ENCODE results near the gene BEND3.
"Not testable (repeated sequence)": the region's sequence is repeated elsewhere in the genome, so short reads cannot be mapped to it uniquely, and the experiment has no call there.

The BEND3 gene

DNA sequence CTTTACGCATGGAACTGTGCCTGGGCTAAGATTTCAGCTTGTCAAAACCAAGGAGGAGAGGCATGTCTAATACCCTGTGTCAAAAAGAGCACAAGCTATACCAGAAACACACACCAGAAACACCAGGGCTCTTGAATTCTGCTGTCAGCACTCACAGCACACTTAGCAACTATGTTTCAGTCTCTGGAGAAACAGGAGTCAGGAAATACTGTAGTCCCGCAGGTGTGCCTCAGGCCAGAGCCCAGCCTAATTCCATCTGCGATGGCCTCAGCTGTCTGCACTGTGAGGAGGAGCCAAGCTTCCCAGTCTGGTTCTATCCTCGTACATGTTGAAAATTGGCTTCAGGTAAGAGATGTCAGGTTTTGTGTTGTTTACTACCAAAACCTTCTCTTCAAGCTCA, 55.7 kb downstream of the BEND3 start:
- H3K4me3 ChIP-seq (ENCODE audit: low read depth, low read length): no peak overlapping the region

DNA sequence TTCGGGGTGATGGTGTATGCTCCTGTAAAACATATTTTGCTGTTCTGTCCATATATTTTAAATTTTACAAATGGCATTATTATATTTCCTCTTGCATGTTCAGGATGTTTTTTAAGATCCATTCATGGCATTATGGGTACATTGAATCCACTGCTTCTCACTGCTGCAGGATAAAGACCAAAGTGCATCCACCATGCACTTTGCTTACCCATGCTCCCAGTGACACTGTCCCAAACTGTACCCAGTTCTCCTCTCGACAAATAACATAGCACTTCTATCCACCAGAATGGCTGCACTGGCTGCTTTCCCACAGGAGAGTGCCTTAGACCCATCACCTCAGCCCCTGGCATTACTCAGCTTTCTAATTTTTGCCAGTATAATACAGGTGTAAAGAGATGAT, 57.6 kb downstream of the BEND3 start:
- no peaks in the 10 kb centered on the region for H3K36me3 ChIP-seq (ENCODE audit: control insufficient read depth, insufficient read depth, low read length)
- no peak overlapping the region for H3K4me3 ChIP-seq (ENCODE audit: low read depth, low read length)
- no peaks in the 10 kb centered on the region for H3K27me3 ChIP-seq (ENCODE audit: control insufficient read depth, insufficient read depth, low read length)
- peaks cover 15% of the 10 kb centered on the region for H3K4me1 ChIP-seq (ENCODE audit: control insufficient read depth, insufficient read depth, low read length)
- H3K9ac ChIP-seq (ENCODE audit: low read depth, low read length): no peak overlapping the region
- no peaks in the 10 kb centered on the region for H3K9me3 ChIP-seq (ENCODE audit: control insufficient read depth, insufficient read depth, low read length)

More for the DNA sequence above, 55.7 kb downstream of the BEND3 start:
- Histone ChIP-seq H3K27me3 (ENCODE audit: control insufficient read depth, insufficient read depth, low read length) (no peaks in the 10 kb centered on the region), H3K36me3 (ENCODE audit: control insufficient read depth, insufficient read depth, low read length) (no peaks in the 10 kb centered on the region), H3K9me3 (ENCODE audit: control insufficient read depth, insufficient read depth, low read length) (no peaks in the 10 kb centered on the region), H3K4me1 (ENCODE audit: control insufficient read depth, insufficient read depth, low read length) (peaks cover 15% of the 10 kb centered on the region), H3K9ac (ENCODE audit: low read depth, low read length) (peak overlapping the region; percentile 24)

DNA sequence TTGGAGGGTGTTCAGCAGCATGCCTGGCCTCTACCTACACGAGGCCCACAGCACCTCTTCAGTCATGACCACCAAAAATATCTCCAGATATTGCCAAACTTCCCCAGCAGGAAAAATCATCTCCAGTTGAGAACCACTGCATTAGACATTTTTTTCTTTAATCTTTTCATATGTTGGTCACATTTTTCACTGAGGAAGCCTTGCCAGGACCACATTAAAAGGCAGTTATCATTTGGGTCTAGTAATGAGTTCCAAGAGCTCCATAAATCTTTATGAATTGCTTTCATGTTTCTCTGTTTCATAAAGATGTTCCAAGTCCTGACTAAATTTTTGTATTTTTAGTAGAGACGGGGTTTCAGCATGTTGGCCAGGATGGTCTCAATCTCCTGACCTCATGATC, 58.5 kb downstream of the BEND3 start:
- H3K27me3 ChIP-seq (ENCODE audit: control insufficient read depth, insufficient read depth, low read length): no peaks in the 10 kb centered on the region
- H3K36me3 ChIP-seq (ENCODE audit: control insufficient read depth, insufficient read depth, low read length): no peaks in the 10 kb centered on the region
- H3K9me3 ChIP-seq (ENCODE audit: control insufficient read depth, insufficient read depth, low read length): no peaks in the 10 kb centered on the region
- peaks cover 13% of the 10 kb centered on the region for H3K4me1 ChIP-seq (ENCODE audit: control insufficient read depth, insufficient read depth, low read length)
- no peak overlapping the region for H3K9ac ChIP-seq (ENCODE audit: low read depth, low read length)
- no peak overlapping the region for H3K4me3 ChIP-seq (ENCODE audit: low read depth, low read length)

DNA sequence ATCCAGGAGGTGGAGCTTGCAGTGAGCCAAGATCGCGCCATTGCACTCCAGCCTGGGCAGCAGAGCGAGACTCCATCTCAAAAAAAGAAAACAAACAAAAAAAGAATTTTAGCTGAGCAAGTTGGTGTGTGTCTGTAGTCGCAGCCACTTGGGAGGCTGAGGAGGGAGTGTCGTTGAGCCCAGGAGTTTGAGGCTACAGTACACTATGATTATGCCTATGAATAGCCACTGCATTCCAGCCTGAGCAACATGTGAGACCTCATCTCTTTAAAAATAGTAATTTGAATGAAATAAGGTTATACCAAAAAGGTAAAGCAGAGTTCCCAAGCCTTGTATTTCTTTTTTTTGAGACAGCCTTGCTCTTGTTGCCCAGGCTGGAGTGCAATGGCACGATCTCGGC, 67.5 kb downstream of the BEND3 start:
- H3K9me3 ChIP-seq (ENCODE audit: control insufficient read depth, insufficient read depth, low read length): no peaks in the 10 kb centered on the region
- H3K9ac ChIP-seq (ENCODE audit: low read depth, low read length): no peak overlapping the region
- no peak overlapping the region for H3K4me3 ChIP-seq (ENCODE audit: low read depth, low read length)
- H3K27me3 ChIP-seq (ENCODE audit: control insufficient read depth, insufficient read depth, low read length): no peaks in the 10 kb centered on the region
- no peaks in the 10 kb centered on the region for H3K4me1 ChIP-seq (ENCODE audit: control insufficient read depth, insufficient read depth, low read length)
- no peaks in the 10 kb centered on the region for H3K36me3 ChIP-seq (ENCODE audit: control insufficient read depth, insufficient read depth, low read length)

DNA sequence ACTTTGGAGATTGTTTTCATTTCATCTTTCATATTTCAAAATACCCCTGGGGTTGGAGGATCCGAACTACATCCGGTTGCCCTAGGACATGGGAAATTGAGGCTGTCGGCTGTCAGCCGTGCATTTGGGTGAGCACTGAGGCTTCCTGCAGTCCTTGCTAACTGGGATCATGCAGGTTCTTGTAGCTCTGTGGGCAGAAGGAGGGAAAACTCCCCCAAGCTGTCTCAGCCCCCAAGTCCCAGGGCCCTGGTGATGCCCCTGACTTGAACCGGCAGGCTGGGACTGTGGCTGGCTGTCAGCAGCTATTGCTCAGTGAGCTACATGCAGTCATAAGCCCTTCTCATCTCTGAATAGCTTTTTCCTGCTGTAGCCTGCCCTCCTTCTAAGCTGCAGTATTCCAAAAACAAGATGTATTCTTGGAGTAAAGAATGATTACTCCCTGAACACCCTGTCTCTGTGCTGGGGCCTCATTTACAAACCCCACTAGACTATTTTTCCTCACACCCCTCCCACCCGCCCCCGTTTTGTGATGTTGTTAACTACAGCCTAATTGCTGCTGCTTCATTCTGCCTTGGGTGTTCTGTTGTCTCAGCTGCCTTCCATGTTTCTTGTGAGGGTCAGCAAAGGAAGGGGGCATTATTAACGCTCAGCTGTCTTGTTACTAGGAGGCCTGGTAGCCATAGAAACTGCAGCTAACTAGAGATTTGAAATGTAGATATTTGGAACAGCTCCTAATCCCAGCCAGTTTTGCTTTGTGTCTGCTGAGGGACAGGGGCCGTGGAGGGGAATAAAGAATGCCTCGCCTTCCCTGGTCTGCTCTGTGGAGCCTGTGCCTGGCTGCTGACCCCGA, 69.3 kb downstream of the BEND3 start:
- no peaks in the 10 kb centered on the region for H3K27me3 ChIP-seq (ENCODE audit: control insufficient read depth, insufficient read depth, low read length)
- no peak overlapping the region for H3K4me3 ChIP-seq (ENCODE audit: low read depth, low read length)
- H3K36me3 ChIP-seq (ENCODE audit: control insufficient read depth, insufficient read depth, low read length): no peaks in the 10 kb centered on the region
- H3K9me3 ChIP-seq (ENCODE audit: control insufficient read depth, insufficient read depth, low read length): no peaks in the 10 kb centered on the region
- H3K9ac ChIP-seq (ENCODE audit: low read depth, low read length): no peak overlapping the region
- H3K4me1 ChIP-seq (ENCODE audit: control insufficient read depth, insufficient read depth, low read length): no peaks in the 10 kb centered on the region

DNA sequence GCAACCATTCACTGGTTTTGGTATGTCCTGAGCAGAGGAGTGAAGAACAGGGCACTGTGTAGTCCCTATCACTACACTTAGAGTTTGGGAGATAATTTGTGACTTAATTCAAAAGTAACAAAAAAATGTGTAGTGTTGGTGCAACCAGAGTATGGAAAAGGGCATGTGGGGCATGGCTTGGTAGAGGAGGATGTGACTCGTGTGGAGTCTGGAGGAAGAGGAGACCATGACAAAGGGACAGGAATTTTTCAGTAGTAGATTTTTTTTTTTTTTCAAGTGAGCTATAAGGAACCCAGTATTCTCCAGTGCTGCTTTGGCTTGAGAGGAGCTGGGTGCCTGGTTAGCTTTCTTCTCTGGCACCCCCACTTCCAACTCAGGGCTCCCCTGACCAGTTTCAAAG, 82.2 kb downstream of the BEND3 start:
- Histone ChIP-seq H3K27me3 (ENCODE audit: control insufficient read depth, insufficient read depth, low read length) (no peaks in the 10 kb centered on the region), H3K4me1 (ENCODE audit: control insufficient read depth, insufficient read depth, low read length) (peaks cover 6% of the 10 kb centered on the region), H3K9me3 (ENCODE audit: control insufficient read depth, insufficient read depth, low read length) (no peaks in the 10 kb centered on the region), H3K36me3 (ENCODE audit: control insufficient read depth, insufficient read depth, low read length) (no peaks in the 10 kb centered on the region), H3K4me3 (ENCODE audit: low read depth, low read length) (no peak overlapping the region), H3K9ac (ENCODE audit: low read depth, low read length) (no peak overlapping the region)

DNA sequence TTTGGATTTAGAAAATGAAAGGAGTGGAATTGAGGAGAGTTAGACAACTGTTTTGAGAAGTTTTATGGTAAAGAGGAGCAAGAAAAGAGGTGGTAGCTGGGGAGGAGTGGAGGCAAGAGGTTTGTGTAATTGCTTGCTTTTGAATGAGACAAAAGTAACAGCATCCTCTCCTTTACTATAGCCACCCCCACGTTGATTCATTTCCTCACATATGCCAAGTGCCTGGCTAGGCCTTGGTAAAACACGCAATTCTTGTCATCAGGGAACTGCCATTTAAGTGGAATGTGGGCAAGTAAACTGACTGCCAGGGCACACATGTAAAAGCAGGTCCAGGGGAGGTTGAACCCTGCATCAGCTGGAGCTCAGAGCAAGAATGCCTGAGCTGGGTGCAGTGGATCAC, 83.3 kb downstream of the BEND3 start:
- Histone ChIP-seq H3K4me1 (ENCODE audit: control insufficient read depth, insufficient read depth, low read length) (peaks cover 6% of the 10 kb centered on the region), H3K27me3 (ENCODE audit: control insufficient read depth, insufficient read depth, low read length) (no peaks in the 10 kb centered on the region), H3K9me3 (ENCODE audit: control insufficient read depth, insufficient read depth, low read length) (no peaks in the 10 kb centered on the region), H3K36me3 (ENCODE audit: control insufficient read depth, insufficient read depth, low read length) (no peaks in the 10 kb centered on the region), H3K9ac (ENCODE audit: low read depth, low read length) (no peak overlapping the region), H3K4me3 (ENCODE audit: low read depth, low read length) (no peak overlapping the region)

DNA sequence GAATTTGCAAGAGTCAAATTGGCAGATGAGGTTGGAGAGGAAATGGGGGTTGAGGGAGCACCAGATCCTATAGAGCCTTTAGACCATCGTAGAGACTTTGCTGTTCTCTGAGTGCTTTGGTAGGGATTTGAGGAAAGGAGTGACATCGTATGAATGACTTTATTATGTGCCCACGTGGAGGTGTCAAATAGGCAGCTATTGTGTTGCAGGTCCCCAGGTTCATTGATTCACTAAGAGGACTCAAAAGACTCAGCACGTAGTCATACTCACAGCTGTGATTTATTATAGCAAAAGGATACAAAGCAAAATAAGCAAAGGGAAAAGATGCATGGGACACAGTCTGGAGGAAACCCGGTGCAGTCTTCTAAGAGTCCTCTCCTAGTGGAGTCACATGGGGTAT, 85.2 kb downstream of the BEND3 start:
- Histone ChIP-seq H3K4me1 (ENCODE audit: control insufficient read depth, insufficient read depth, low read length) (peaks cover 6% of the 10 kb centered on the region), H3K36me3 (ENCODE audit: control insufficient read depth, insufficient read depth, low read length) (no peaks in the 10 kb centered on the region), H3K27me3 (ENCODE audit: control insufficient read depth, insufficient read depth, low read length) (no peaks in the 10 kb centered on the region), H3K9me3 (ENCODE audit: control insufficient read depth, insufficient read depth, low read length) (no peaks in the 10 kb centered on the region), H3K4me3 (ENCODE audit: low read depth, low read length) (no peak overlapping the region), H3K9ac (ENCODE audit: low read depth, low read length) (no peak overlapping the region)

DNA sequence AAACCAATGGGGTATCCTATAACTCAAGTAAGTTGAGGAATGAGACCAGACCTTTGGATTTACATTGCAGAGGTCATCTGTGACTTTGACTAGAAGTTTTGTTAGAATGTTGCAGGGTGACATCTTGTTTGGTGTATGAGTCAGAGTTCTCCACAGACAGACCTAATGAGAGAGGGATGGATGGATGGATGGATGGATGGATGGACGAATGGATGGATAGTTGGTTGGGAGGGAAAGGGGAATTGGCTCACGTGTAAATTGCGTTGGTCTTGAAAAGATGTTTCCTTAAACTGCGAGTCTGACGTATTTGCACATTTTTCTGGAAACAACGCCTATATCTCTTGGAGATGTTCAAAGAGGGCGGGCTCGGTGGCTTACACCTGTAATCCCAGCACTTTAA, 88.3 kb downstream of the BEND3 start:
- H3K9me3 ChIP-seq (ENCODE audit: control insufficient read depth, insufficient read depth, low read length): no peaks in the 10 kb centered on the region
- H3K4me3 ChIP-seq (ENCODE audit: low read depth, low read length): no peak overlapping the region
- H3K9ac ChIP-seq (ENCODE audit: low read depth, low read length): no peak overlapping the region
- H3K27me3 ChIP-seq (ENCODE audit: control insufficient read depth, insufficient read depth, low read length): no peaks in the 10 kb centered on the region
- H3K4me1 ChIP-seq (ENCODE audit: control insufficient read depth, insufficient read depth, low read length): peaks cover 4% of the 10 kb centered on the region
- no peaks in the 10 kb centered on the region for H3K36me3 ChIP-seq (ENCODE audit: control insufficient read depth, insufficient read depth, low read length)

DNA sequence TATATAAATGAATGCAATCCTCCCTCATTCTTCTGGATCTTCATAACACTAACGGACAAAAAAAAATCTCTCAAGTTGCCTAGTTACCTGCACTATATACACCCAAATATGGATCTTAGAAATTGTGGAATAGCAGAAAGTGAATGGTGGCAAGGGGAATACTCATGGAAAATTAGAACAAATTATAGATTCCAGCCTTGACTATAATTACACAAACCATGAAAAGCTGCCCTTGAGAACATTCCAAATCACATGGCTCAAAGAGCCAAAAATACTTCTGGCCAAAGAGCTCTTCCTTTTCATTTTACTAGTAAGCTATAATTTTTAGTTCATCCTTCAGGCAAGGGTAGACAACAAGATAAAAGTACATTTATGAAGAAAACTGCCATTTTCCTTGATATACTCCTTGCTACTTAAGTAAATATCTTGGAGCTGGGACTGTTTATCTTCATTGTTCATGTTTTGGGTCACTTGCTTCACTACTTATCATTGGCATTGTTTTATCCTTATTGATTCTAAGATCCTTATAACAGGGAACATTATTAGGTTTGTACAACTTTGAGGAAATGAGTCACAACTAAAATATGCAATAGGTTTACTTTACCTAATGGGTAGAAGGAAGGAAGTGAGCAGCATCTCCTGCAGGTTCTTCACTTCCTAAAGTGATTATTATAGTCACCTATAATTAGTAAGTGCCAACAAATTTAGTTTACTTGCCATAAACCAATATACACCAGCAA, 93.7 kb downstream of the BEND3 start:
- no peaks in the 10 kb centered on the region for H3K4me1 ChIP-seq (ENCODE audit: control insufficient read depth, insufficient read depth, low read length)
- H3K36me3 ChIP-seq (ENCODE audit: control insufficient read depth, insufficient read depth, low read length): no peaks in the 10 kb centered on the region
- no peaks in the 10 kb centered on the region for H3K9me3 ChIP-seq (ENCODE audit: control insufficient read depth, insufficient read depth, low read length)
- H3K4me3 ChIP-seq (ENCODE audit: low read depth, low read length): no peak overlapping the region
- no peaks in the 10 kb centered on the region for H3K27me3 ChIP-seq (ENCODE audit: control insufficient read depth, insufficient read depth, low read length)
- no peak overlapping the region for H3K9ac ChIP-seq (ENCODE audit: low read depth, low read length)

DNA sequence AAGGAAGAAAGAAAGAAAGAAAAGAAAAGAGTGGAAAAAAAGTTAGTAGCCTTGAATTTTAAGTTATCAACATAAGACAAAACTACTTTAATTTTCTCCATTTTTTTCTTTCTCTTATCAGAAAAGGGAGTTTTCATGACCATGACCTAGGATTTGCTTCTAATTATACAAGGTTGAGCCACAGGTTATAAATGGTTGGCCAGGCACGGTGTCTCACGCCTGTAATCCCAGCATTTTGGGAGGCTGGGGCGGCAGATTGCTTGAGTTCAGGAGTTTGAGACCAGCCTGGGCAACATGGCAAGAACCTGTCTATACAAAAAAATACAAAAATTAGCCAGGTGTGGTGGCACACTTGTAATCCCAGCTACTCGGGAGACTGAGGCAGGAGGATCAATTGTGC, 95.1 kb downstream of the BEND3 start:
- no peak overlapping the region for H3K4me3 ChIP-seq (ENCODE audit: low read depth, low read length)

DNA sequence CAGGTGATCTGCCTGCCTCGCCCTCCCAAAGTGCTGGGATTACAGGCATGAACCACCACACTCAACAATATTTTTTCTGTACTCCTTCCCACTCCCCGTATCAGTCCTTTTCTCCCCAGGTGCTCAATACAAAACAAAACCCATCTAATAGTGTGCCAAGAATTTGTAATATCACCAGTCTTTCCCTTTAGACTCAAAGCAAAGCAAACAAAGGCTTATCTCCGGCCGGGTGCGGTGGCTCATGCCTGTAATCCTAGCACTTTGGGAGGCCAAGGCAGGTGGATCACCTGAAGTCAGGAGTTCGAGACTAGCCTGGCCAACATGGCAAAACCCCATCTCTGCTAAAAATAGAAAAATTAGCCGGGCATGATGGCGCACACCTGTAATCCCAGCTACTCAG, 95.7 kb downstream of the BEND3 start:
- H3K36me3 ChIP-seq (ENCODE audit: control insufficient read depth, insufficient read depth, low read length); H3K27me3 ChIP-seq (ENCODE audit: control insufficient read depth, insufficient read depth, low read length): not testable (repeated sequence)

More for the DNA sequence above, 95.1 kb downstream of the BEND3 start:
- no peaks in the 10 kb centered on the region for H3K9me3 ChIP-seq (ENCODE audit: control insufficient read depth, insufficient read depth, low read length)
- H3K4me1 ChIP-seq (ENCODE audit: control insufficient read depth, insufficient read depth, low read length): no peaks in the 10 kb centered on the region
- H3K9ac ChIP-seq (ENCODE audit: low read depth, low read length): no peak overlapping the region
- no peaks in the 10 kb centered on the region for H3K36me3 ChIP-seq (ENCODE audit: control insufficient read depth, insufficient read depth, low read length)
- H3K27me3 ChIP-seq (ENCODE audit: control insufficient read depth, insufficient read depth, low read length): no peaks in the 10 kb centered on the region

More for the DNA sequence above, 95.7 kb downstream of the BEND3 start:
- not testable (repeated sequence) for H3K4me3 ChIP-seq (ENCODE audit: low read depth, low read length); H3K9me3 ChIP-seq (ENCODE audit: control insufficient read depth, insufficient read depth, low read length); H3K9ac ChIP-seq (ENCODE audit: low read depth, low read length); H3K4me1 ChIP-seq (ENCODE audit: control insufficient read depth, insufficient read depth, low read length)
